Left lobe of liver (tissue), 2 donors: Measurements from ENCODE around the gene CCDC184. TPM values are rescaled to one million over a fixed set of nuclear protein-coding genes. Genes with fewer than 3 reads are reported as not detected.
"Not testable (repeated sequence)": the region's sequence is repeated elsewhere in the genome, so short reads cannot be mapped to it uniquely, and the experiment has no call there.

ENCODE experiments used
- ATAC-seq: fragments of 200-7000 bp; cut with Tn5 transposase; one replicate; pipeline ENCODE4 v1.9.1; 2020; ENCODE audit warnings: mild to moderate bottlenecking, moderate library complexity
- DNase-seq: peaks from one replicate; pipeline ENCODE4 v3.0.0-alpha.2; 2020; ENCODE audit warnings: low spot score
- total RNA-seq: library from RNA; stranded (reverse); gene quantifications from one replicate; pipeline ENCODE4 v1.2.1, GENCODE V29; 2021
- donor health status: DM: no; HTN: no; CAD: no; lungs with moderate emphysema.
- donor health status: DM: no; HTN: yes; CAD: no.

Gene CCDC184
- total RNA-seq, 1 donor from 2014 or later, result not detected

DNA sequence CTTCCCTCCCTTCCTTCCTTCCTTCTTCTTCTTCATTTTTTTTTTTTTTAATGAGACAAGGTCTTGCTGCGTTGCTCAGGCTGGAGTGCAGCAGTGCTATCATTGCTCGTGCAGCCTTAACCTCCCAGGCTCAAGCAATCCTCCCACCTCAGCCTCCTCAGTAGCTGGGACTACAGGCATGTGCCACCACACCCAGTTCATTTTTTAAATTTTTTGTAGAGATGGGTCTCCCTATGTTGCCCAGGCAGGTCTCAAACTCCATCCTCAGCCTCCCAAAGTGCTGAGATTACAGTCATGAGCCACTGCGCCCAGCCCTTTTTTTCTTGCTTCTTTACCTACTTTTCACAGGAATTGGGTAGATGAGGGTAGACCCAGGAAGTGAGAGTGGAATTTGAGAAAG lies 18.1 kb downstream of the CCDC184 start:
- ATAC-seq, result no peak
- DNase-seq, result no peak

DNA sequence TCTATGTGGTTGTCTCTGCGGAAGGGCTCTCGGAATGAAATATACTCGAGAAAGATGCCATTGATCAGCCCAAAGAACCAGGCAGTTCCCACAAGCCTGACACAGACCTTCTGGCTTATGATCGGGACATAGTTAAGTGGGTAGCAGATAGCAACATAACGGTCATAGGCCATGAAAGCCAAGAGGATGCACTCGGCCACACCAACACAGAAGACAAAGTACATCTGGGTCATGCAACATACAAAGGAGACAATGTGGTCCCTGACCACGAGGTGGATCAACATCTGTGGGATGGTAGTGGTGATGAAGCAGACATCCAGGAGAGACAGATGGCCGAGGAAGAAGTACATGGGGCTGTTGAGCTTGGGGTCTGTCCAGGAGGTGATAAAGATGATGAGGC lies 19.3 kb downstream of the CCDC184 start:
- DNase-seq (no peak), ATAC-seq (no peak)

DNA sequence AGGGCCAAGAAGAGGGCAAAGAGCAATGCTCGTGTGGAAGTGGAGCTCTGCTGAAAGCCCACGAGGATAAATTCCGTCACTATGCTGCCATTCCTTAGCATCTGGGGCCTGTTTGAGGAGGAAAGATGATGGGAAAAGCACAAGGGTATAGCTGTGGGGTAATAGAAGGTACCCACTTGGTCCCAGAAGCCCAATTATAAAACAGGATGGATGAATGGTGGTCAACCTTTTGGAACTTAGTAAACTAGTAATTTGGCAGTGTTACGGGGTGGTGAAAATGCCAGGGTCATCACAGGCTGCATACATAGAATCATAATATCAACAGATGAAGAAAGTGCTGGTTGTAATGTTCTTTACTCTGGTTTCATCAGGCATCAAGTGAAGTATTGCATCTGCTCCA lies 19.7 kb downstream of the CCDC184 start, which contains the start of gene OR10AD1:
TSS of gene OR10AD1 (minus strand) at position 101 of the 400 bp plus-strand sequence. CDS start at position 101, 0 bp downstream.
- ATAC-seq (no peak), DNase-seq (no peak)

DNA sequence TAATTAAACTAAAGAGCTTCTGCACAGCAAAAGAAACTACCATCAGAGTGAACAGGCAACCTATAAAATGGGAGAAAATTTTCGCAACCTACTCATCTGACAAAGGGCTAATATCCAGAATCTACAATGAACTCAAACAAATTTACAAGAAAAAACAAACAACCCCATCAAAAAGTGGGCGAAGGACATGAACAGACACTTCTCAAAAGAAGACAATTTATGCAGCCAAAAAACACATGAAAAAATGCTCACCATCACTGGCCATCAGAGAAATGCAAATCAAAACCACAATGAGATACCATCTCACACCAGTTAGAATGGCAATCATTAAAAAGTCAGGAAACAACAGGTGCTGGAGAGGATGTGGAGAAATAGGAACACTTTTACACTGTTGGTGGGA lies 26.1 kb downstream of the CCDC184 start:
- not testable (repeated sequence) for DNase-seq, ATAC-seq

DNA sequence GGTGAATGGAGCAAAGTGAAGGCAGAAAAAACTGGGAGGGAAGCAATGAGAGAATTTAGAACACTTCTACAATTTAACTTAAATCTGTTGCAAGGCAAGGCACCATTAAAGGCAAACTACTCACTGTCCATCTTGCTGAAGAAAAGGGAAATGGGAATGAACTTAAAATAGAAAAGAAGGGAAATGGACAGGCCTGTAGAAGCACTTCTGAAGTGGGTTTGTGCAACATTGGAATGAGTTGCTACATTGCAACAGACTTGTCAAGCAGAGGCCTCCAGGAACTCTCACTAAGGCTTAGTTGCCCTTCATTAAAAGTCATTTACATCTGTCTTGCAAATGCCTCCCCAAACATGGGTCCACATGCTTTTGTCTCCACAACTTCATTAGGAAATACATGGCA lies 33.3 kb downstream of the CCDC184 start:
- no peak for DNase-seq
- no peak for ATAC-seq

DNA sequence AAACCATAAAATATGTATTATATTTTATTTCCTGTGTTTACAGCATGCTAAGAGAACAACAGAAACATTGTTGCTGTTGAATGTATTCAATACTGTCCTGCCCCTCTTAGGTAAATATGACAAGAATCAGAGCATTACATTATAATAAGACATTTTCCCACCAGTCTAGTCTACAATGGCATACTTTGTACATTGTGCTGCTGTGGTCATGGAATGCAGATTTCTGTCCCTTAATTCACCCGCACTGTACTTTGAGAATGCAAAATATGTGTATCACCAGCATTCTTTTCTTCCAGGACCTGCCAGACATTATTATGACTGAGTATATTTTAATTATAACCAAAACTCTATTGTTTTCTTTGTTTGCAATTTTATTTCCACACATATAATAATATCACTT lies 36.2 kb downstream of the CCDC184 start:
- no peak for ATAC-seq
- DNase-seq, result no peak

DNA sequence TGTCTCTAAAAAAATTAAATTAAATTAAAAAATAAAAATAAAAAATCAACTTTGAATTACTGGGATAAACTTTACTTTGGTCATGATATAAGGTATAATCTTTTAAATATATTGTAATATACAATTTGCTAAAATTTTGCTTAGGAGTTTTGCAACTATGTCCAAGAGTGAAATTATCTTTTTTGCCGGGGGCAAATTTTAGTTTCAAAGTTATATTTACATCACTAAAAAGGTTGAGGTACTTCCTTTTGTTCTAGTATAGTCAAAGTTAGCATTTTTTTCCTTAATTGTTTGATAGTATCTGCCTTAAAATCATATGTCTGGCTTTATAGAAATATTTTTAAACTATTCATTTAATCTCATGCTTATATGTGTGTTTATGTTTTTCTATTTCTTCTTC lies 37.3 kb downstream of the CCDC184 start:
- DNase-seq, result no peak

DNA sequence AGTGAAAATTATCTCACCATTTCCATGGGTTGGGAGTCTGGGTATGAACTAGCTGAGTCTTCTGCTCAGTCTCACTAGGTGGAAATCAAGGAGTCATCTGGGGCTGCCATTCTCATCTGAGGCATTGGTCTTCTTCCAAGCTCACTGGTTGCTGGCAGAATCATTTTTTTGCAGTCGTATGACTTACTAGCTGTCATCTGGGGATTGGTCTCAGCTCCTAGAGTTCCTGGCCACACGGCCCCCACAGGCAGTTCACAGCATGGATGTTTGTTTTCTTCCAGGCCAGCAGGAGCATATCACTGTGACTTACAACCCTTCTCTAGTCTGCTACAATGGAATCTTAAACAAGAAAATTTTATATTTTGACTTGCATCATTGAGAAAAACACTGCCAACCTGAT lies 38.2 kb downstream of the CCDC184 start:
- ATAC-seq (no peak), DNase-seq (no peak)

More for the DNA sequence above, 37.3 kb downstream of the CCDC184 start:
- ATAC-seq, result no peak

DNA sequence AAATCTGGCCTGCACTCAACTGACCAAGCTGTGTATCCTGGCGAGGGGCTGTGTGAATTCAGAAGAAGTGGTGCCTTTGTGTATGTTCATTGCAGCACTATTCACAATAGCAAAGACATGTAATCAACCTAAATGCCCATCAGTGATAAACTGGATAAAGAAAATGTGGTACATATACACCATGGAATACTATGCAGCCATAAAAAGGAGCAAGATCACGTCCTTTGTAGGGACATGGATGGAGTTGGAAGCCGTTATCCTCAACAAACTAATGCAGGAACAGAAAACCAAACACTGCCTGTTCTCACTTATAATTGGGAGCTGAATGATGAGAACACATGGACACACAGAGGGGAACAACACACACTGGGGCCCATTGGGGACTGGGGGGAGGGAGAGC lies 41.1 kb downstream of the CCDC184 start:
- ATAC-seq, DNase-seq: not testable (repeated sequence)

DNA sequence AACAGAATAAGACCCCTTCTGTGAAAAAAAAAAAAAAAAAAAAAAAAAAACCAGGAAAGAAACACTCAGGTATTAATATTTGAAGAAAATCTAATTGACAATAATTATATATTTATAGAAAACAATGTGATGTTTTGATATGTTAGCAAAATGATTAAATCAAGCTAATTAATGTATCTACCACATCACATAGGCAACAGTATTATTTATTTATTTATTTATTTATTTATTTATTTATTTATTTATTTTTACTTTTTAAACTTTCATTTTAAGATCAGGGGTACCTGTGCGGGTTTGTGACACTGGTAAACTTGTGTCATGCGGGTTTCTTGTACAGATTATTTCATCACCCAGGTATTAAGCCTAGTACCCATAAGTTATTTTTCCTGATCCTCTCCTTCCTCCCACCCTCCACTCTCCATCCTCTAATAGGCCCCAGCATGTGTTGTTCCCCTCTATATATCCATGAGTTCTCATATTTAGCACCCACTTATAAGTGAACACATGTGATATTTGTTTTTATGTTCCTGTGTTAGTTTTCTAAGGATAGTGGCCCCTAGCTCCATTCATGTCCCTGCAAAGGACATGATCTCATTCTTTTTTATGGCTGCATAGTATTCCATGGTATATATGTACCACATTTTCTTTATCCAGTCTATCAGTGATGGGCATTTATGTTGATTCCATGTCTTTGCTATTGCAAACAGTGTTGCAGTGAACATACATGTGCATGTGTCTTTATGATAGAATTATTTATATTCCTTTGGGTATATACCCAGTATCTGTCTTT lies 47.9 kb downstream of the CCDC184 start:
- not testable (repeated sequence) for DNase-seq, ATAC-seq

Other genes starting within 250 kb of the CCDC184 start
- 14.8 TPM for gene TMEM106C, start 220.0 kb upstream of the CCDC184 start, total RNA-seq
- 0.08 TPM for gene COL2A1, start 179.2 kb upstream of the CCDC184 start, total RNA-seq
- gene SENP1, start 77.6 kb upstream of the CCDC184 start, total RNA-seq, result 3.9 TPM
- gene PFKM, start 64.3 kb upstream of the CCDC184 start, total RNA-seq, result 5.4 TPM
- gene ASB8, start 26.1 kb upstream of the CCDC184 start, total RNA-seq, result 24.7 TPM
- gene OR10AD1, start 19.6 kb downstream of the CCDC184 start, total RNA-seq, result not detected
- 7.8 TPM for gene ZNF641, start 167.3 kb downstream of the CCDC184 start, total RNA-seq